Measurements from ENCODE around the gene SSTR3. TPM values are rescaled to one million over a fixed set of nuclear protein-coding genes. Genes with fewer than 3 reads are reported as not detected.

The SSTR3 gene
- total and polyA plus RNA-seq, 8 donors: 0.04 to 0.26 (median 0.09) TPM; not detected in 2

GRCh38 chr22:37245740-37246139 lies 33.5 kb upstream of the SSTR3 start:
- intact Hi-C loops (cut with DNase I): no loop called here
- H3K4me1 ChIP-seq: peaks cover 0 to 51% of the 10 kb centered on the region in 2 donors
- no peak for TF ChIP-seq CTCF (IDR thresholded peaks at IDR 0.05)
- DNase-seq (no peak), ATAC-seq (no peak)
- no peaks in the 10 kb centered on the region for H3K9me3 ChIP-seq
- H3K36me3 ChIP-seq: peaks cover 0 to 3% of the 10 kb centered on the region in 2 donors
- no peak overlapping the region for H3K4me3 ChIP-seq
- H3K27ac ChIP-seq: peak overlapping the region in 1 of 2 donors; percentile 95
- peaks cover 0 to 50% of the 10 kb centered on the region in 2 donors for H3K27me3 ChIP-seq

GRCh38 chr22:37244922-37245722 lies 32.8 kb upstream of the SSTR3 start:
- H3K9me3 ChIP-seq: no peaks in the 10 kb centered on the region
- peak in 2 of 4 donors; percentile 45 to 73 for DNase-seq
- H3K27ac ChIP-seq: peak overlapping the region; percentile 26 to 95
- peaks cover 0 to 58% of the 10 kb centered on the region in 2 donors for H3K4me1 ChIP-seq
- ATAC-seq: no peak
- peaks cover 0 to 56% of the 10 kb centered on the region in 2 donors for H3K27me3 ChIP-seq
- intact Hi-C loops (cut with DNase I): no loop called here
- peaks cover 0 to 9% of the 10 kb centered on the region in 2 donors for H3K36me3 ChIP-seq
- TF ChIP-seq CTCF (IDR thresholded peaks at IDR 0.05): no peak
- H3K4me3 ChIP-seq: peak overlapping the region in 1 of 2 donors; percentile 67

- TF ChIP-seq CTCF (IDR thresholded peaks at IDR 0.05): no peak
- intact Hi-C loops (cut with DNase I): no loop called here
- Histone ChIP-seq H3K36me3 (peaks cover 0 to 11% of the 10 kb centered on the region in 2 donors), H3K9me3 (no peaks in the 10 kb centered on the region), H3K27me3 (peaks cover 0 to 64% of the 10 kb centered on the region in 2 donors), H3K4me3 (peak within 1 kb of the TSS; percentile 24 to 67), H3K4me1 (peaks cover 0 to 66% of the 10 kb centered on the region in 2 donors), H3K27ac (peak within 1 kb of the TSS; percentile 70 to 95)
- peak; percentile 81 for ATAC-seq
- DNase-seq: peak in 3 of 4 donors; percentile 48 to 96 (median 90)
Measured at GRCh38 chr22:37244114-37244921, 32.0 kb upstream of the SSTR3 start, which contains the start of gene RAC2. TSS of gene RAC2 (minus strand) at chr22:37244269. CDS start at chr22:37244148, 121 bp downstream.

- H3K36me3 ChIP-seq: peaks cover 0 to 11% of the 10 kb centered on the region in 2 donors
- peaks cover 0 to 67% of the 10 kb centered on the region in 2 donors for H3K27me3 ChIP-seq
- H3K4me3 ChIP-seq: peak overlapping the region; percentile 24 to 67
- intact Hi-C loops (cut with DNase I): no loop called here
- no peaks in the 10 kb centered on the region for H3K9me3 ChIP-seq
- peaks cover 0 to 73% of the 10 kb centered on the region in 2 donors for H3K4me1 ChIP-seq
- TF ChIP-seq CTCF (IDR thresholded peaks at IDR 0.05): no peak
- no peak for ATAC-seq
- peak in 2 of 4 donors; percentile 33 to 82 for DNase-seq
- peak overlapping the region; percentile 70 to 95 for H3K27ac ChIP-seq
Measured at GRCh38 chr22:37243402-37244113, 31.3 kb upstream of the SSTR3 start.
